ENCODE results near the gene FZR1.

FZR1 gene

GRCh38 chr19:3474010-3474409 is 32.1 kb upstream of the FZR1 start:
- DNase-seq = no peak

- no peak for DNase-seq
Measured at GRCh38 chr19:3474614-3475013, 31.5 kb upstream of the FZR1 start.

DNA sequence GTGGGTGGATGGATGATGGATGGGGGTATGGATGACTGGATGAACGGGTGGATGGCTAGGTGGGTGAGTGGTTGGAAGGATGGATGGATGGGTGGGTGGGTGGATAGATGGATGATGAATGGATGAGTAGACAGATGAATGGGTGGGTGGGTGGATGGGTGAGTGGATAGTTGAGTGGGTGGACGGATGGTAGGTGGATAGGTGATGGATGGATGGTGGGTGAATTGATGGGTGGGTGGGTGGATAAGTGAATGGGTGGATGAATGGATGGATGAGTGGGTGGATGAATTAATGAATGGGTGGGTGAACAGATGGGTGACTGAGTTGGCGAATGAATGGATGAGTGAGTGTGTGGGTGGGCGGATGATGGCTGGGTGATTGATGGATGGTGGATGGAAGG is 30.7 kb upstream of the FZR1 start:
- no peak for DNase-seq

- DNase-seq = no peak
Measured at GRCh38 chr19:3476830-3477229, 29.3 kb upstream of the FZR1 start.

GRCh38 chr19:3477506-3477905 is 28.6 kb upstream of the FZR1 start:
- no peak for DNase-seq

GRCh38 chr19:3477951-3478350 is 28.2 kb upstream of the FZR1 start:
- no peak for DNase-seq

- peak in 1 of 6 experiments; percentile 36 for DNase-seq
Measured at GRCh38 chr19:3478409-3479176, 27.5 kb upstream of the FZR1 start.

DNA sequence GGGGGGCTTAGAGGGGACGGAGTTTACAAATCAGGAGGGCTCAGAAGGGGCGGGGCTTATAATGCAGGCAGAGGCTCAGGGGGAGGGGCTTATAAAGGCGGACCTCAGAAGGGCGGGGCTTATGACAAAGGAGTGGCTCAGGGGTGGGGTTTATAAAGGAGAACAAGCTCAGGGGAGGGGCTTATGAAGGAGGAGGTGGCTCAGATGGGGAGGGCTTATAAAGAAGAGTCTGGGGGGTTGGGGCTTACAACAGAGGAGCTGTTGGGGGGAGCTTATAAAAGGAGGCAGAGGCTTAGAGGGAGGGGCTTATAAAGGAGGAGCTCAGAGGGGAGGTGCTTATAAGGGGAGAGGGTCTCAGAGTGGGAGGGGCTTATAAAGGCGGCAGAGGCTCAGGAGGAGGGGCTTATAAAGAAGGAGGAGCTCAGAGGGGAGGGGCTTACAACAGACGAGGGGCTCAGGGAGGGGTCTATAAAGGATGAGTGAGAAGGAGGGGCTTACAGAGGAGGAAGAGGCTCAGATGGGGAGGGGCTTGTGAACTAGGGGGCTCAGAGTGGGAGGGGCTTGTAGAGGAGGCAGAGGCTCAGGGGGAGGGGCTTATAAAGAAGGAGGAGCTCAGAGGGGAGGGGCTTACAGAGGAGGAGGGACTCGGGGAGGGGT is 26.8 kb upstream of the FZR1 start:
- DNase-seq = peak; percentile 26 to 50 (median 42)

DNA sequence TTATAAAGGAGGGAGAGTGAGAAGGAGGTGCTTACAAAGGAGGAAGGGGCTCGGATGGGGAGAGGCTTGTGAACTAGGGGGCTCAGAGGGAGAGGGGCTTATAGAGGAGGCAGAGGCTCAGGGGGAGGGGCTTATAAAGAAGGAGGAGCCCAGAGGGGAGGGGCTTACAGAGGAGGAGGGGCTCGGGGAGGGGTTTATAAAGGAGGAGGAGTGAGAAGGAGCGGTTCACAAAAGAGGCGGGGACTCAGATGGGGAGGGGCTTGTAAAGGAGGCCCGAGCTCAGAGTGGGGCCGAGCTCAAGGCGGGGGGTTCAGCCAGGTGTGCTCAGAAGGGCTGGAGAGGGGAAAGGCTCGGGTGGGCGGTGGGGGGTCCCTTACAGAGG is 26.3 kb upstream of the FZR1 start:
- DNase-seq = peak in 5 of 6 experiments; percentile 17 to 44 (median 34)

- no peak for DNase-seq
Measured at GRCh38 chr19:3480383-3481091, 25.6 kb upstream of the FZR1 start, which contains the start of gene SMIM24. TSS of gene SMIM24 (minus strand) at chr19:3480525. CDS start at chr19:3480463, 62 bp downstream.

GRCh38 chr19:3481241-3482090 is 24.6 kb upstream of the FZR1 start:
- DNase-seq = no peak

DNA sequence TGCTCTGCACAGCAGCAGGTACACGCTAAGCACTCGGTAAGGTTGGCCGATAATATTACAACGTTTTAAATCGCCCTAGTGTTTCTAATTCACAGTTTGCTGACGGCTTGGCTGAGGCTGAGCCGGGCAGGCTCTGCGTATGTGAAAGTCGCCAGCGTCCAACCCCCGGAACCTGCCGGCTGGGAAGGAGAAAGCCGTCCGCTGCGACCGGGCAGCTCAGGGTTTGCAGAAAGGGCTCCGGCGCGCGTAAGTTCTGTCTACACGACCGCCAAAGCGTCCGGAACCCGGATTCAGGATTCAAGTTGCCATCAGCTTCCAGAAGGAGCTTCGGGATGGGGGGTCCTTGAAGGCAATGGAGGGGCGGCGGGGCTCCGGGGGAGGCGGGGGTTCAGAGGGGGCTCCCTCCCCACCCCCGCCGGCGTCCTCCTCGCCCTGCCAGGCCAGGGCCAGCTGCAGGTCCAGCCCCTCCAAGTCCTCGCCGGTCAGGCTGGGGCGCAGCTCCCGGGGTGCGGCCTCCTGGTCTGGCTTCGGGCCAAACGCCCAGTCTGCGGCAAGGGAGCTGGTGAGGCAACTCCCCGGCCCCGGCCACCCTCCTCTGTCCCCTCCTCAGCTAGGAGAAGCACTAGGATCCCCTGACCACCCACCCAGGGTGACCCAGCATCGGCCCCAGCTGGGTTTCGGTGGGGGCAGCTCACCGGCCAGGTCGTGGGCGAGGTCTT is 23.4 kb upstream of the FZR1 start:
- DNase-seq = no peak

GRCh38 chr19:3483226-3483628 is 22.9 kb upstream of the FZR1 start, which contains the start of gene SMIM44:
TSS of gene SMIM44 (minus strand) at chr19:3483441. CDS start at chr19:3483403, 38 bp downstream.
- no peak for DNase-seq

GRCh38 chr19:3491396-3492119 is 14.6 kb upstream of the FZR1 start:
- DNase-seq = no peak

- no peak for DNase-seq
Measured at GRCh38 chr19:3492131-3492839, 13.8 kb upstream of the FZR1 start.

- no peak for DNase-seq
Measured at GRCh38 chr19:3492919-3493318, 13.2 kb upstream of the FZR1 start.

DNA sequence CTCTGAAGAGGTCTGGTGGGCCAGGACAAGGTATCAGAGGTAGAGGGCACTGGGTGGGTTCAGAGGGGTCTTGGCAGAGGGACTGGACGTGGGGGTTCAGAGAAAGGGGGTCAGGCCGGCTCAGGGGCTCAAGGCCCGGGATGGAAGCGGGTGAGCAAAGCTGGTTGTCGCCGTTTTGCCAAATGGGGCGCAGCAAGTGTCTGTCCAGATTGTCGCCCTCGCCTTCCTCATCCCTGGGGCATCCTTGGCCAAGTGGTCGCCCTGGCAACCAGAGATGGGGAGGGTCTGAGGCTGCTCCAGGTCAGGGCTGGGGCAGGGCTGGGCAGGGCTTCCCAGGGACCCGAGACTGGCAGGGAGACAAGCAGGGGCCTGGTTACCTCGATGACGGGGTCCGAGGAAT is 12.5 kb upstream of the FZR1 start:
- no peak for DNase-seq

GRCh38 chr19:3494051-3494450 is 12.1 kb upstream of the FZR1 start:
- DNase-seq = peak in 3 of 6 experiments; percentile 13 to 17 (median 13)

DNA sequence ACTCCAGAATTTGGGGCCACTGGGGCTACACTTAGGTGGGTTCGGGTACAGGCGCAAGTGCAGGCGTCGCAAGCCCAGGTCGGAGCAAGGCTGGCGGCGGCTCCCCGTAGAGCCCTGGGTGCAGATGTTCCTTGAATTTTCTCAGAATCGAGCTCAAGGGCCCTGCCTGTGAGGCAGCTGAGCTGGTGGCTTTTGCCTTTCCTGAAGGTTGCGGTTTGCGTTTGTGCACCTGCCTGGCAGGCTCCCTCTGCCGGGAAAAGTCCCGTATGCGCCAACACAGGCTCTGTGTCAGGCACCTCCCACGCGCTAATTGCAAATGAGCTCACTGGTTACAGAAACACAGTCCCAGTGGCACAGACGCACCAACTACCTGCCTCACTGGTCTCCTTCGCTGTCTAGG is 11.6 kb upstream of the FZR1 start:
- peak in 5 of 6 experiments; percentile 15 to 36 (median 28) for DNase-seq
